Ectodermal cell (in vitro differentiated cells): Measurements from ENCODE around the gene INHBC.
"Not testable (repeated sequence)": the region's sequence is repeated elsewhere in the genome, so short reads cannot be mapped to it uniquely, and the experiment has no call there.

ENCODE experiments used
- H3K27ac ChIP-seq: 2 replicates; pipeline ENCODE4 v1.7.0; 2013; ENCODE audit warnings: mild to moderate bottlenecking, low read depth, low read length; ENCODE audit not compliant: insufficient read depth, poor library complexity, severe bottlenecking
- H3K27me3 ChIP-seq: 2 replicates; pipeline ENCODE4 v1.7.0; 2013; ENCODE audit warnings: mild to moderate bottlenecking, low read length; ENCODE audit not compliant: insufficient read depth, control insufficient read depth, poor library complexity, severe bottlenecking
- H3K36me3 ChIP-seq: one replicate; pipeline ENCODE4 v1.7.0; 2013; ENCODE audit warnings: low read length; ENCODE audit not compliant: control insufficient read depth, insufficient read depth
- H3K4me1 ChIP-seq: one replicate; pipeline ENCODE4 v1.7.0; 2013; ENCODE audit warnings: low read length; ENCODE audit not compliant: control insufficient read depth, insufficient read depth
- H3K4me3 ChIP-seq: 2 replicates; pipeline ENCODE4 v1.7.0; 2013; ENCODE audit warnings: low read depth, low read length, control low read depth; ENCODE audit not compliant: insufficient read depth
- H3K9me3 ChIP-seq: 2 replicates; pipeline ENCODE4 v1.7.0; 2013; ENCODE audit warnings: mild to moderate bottlenecking, low read length, moderate library complexity; ENCODE audit not compliant: control insufficient read depth
- WGBS, 2 experiments: methylation state at CpG; one replicate each; pipeline ENCODE4 v1.1.7; 2013; ENCODE audit warnings: missing lambda C conversion rate in 2 of 2; 5-methylcytosine and 5-hydroxymethylcytosine counted together

The INHBC gene

DNA sequence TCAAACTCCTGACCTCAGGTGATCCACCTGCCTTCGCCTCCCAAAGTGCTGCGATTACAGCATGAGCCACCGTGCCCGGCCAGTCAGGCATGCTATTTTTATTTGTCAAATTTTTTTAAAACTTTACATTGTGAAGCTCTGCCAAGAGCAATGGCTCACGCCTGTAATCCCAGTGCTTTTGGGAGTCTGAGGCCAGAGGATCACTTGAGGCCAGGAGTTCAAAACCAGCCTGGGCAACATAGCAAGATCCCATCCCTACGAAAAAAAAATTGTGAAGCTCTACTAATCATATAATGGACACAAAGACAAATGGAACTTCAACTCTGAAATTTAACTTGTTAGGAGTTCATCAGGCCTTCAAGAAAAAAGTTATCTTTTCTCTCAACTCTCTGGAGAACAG, 5.6 kb upstream of the INHBC start:
- H3K4me1 ChIP-seq, result peaks cover 6% of the 10 kb centered on the region
- no peaks in the 10 kb centered on the region for H3K27me3 ChIP-seq
- 87 to 90% methylated on average over 6 of the region's 6 CpGs for whole genome bisulfite sequencing, 2 experiments
- H3K27ac ChIP-seq, result no peak overlapping the region
- no peak overlapping the region for H3K4me3 ChIP-seq
- no peaks in the 10 kb centered on the region for H3K36me3 ChIP-seq
- H3K9me3 ChIP-seq, result no peaks in the 10 kb centered on the region

DNA sequence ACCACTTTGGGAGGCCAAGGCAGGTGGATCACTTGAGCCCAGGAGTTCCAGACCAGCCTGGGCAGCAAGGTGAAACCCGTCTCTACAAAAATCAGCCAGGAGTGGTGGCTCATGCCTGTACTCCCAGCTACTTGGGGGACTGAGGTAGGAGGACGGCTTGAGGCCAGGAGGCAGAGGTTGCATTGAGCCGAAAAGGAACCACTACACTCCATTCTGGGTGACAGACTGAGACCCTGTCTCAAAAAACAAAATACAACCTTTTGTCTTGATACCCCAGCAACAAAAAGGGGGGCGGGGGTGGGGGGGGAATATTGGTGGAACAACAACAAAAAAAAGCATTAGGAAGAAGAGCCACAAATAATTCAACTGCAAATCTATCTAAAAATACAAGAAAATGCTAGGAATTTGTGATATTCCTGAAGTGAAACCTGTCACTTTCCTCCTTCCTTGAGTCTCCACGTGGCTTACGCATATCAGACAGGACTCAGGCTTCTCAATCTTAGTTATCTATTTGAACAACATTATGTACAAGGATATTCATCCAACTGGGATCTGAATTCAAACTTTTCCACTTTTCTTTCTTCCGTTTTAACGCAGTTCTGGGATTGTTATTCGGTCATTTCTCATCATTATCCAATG, 5.0 kb upstream of the INHBC start:
- WGBS, 2 experiments, result 45 to 46% methylated on average over 7 to 8 of the region's 9 CpGs
- no peaks in the 10 kb centered on the region for H3K27me3 ChIP-seq
- H3K4me3 ChIP-seq, result peak overlapping the region; percentile 58
- H3K4me1 ChIP-seq, result peaks cover 6% of the 10 kb centered on the region
- peak overlapping the region; percentile 87 for H3K27ac ChIP-seq
- no peaks in the 10 kb centered on the region for H3K36me3 ChIP-seq
- no peaks in the 10 kb centered on the region for H3K9me3 ChIP-seq

DNA sequence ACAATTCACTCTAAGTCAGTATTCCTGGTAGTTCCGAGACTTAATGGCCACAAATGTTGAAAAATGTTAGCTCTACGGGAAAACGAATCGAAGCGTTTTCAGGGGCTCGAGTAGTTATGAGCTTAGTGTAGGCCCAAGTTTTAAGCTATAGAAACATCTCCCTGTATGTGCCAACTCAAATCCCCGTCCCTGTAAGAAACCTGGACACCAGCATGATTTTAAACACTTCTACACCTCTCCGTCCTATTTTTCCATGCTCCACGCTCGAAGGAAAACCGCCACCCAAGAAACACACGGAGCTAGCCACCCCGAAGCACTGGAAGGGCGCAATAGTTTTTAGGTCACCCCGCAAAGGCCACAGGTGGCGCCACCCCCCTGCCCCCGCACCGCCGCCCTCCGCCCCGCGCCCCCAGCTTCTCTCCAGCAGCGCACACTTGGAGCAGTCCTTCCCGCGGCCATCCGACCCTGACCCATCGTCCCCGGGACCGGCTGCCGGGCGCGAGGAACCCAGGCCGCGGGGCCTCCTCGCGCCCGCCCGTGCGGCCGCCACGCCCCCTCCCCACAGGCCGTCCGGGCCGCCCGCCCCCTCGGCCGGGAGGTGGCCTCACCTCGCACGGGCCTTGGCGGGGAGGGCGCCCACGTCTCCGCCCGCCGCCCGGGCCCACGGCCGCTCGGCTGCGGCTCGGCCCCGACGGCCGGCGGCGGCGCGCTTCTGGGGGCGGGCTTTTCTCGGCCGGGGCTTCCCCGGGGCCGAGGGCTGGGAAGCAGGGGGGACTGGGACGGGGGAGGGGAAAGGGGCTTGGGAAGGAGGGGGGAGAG, 4.3 kb upstream of the INHBC start:
- Histone ChIP-seq H3K27ac (peak overlapping the region; percentile 87), H3K4me1 (peaks cover 6% of the 10 kb centered on the region), H3K27me3 (no peaks in the 10 kb centered on the region), H3K36me3 (no peaks in the 10 kb centered on the region), H3K9me3 (no peaks in the 10 kb centered on the region), H3K4me3 (peak overlapping the region; percentile 58)
- WGBS, 2 experiments, result 1 to 2% methylated on average over 74 of the region's 74 CpGs

DNA sequence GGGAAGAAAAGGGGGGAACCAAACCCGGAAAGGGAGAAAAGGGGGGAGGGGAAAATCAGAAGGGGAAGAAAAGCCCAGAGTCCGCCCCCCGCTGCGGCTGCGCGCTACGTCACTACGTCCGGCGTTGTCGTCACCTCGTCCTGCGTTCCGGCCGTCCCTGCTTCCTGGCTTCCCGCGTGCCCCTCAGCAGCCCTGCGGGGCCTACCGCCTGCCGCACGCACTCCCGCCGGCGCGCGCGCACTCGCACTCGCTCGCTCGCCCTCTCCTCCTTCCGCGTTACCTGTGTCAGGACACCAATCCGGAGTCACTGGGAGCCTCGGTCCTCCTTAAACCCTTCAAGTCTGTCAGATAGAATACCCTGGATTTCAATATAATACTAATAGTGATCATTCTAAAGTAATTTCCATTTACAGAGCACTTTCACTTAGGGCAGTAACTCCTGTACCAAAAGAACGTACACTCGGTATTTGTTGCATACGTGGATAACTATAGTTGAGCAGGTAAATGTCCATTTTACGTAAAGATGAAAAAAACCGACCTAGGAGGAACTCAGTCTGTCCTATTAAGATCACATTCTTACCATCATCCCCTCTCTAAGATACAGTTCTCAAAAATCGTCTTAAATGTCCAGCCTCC, 3.5 kb upstream of the INHBC start, which contains the start of gene R3HDM2:
TSS of gene R3HDM2 (minus strand) at position 113 of the 636 bp plus-strand sequence. CDS start 120,615 bp downstream, outside the sequence.
- no peaks in the 10 kb centered on the region for H3K9me3 ChIP-seq
- H3K4me3 ChIP-seq, result peak within 1 kb of the TSS; percentile 58
- peaks cover 6% of the 10 kb centered on the region for H3K4me1 ChIP-seq
- WGBS, 2 experiments, result 10 to 13% methylated on average over 41 of the region's 41 CpGs
- H3K27me3 ChIP-seq, result no peaks in the 10 kb centered on the region
- H3K36me3 ChIP-seq, result no peaks in the 10 kb centered on the region
- peak within 1 kb of the TSS; percentile 87 for H3K27ac ChIP-seq

DNA sequence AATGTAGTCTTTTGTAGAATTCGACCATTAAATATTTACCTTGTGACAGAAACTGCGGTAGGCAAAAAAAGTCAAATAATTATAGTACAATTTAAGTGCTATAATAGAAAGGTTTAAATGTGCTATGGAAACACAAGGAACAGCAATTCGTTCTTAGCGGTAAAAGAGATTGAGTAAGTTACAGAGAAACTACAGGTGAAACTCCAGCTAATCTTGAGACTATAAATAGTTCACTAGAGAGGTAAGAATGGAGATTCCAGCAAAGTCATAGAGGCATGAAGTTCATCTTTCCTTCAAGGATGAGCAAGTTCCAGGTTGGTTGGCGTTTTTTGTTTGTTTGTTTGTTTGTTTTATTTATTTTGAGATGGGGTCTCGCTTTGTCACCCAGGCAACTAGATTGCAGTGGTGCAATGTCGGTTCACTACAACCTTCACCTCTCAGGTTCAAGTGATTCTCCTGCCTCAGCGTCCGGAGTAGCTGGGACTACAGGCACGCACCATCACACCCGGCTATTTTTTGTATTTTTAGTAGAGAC, 2.9 kb upstream of the INHBC start:
- WGBS, 2 experiments, result 95% methylated on average over 11 of the region's 11 CpGs
- Histone ChIP-seq H3K4me3 (no peak overlapping the region), H3K27ac (no peak overlapping the region), H3K27me3 (no peaks in the 10 kb centered on the region), H3K36me3 (no peaks in the 10 kb centered on the region), H3K9me3 (no peaks in the 10 kb centered on the region), H3K4me1 (peaks cover 6% of the 10 kb centered on the region)

DNA sequence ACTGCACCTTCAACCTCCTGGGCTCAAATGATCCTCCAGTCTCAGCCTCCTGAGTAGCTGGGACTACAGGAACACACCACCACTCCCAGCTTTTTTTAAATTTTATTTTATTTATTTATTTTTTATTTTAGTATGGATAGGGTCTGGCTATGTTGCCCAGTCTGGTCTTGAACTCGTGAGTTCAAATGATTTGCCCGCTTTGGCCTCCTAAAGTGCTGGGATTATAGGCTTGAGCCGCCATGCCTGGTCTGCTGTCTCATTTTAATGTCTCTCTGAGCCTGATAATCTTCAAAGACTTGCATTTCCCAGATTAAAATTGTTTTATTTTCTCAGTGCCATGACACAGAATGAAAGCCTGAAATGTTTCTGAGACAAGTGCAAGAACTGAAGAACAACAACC, 1.2 kb upstream of the INHBC start:
- Histone ChIP-seq H3K4me1 (peaks cover 6% of the 10 kb centered on the region), H3K4me3 (no peak overlapping the region), H3K36me3 (no peaks in the 10 kb centered on the region), H3K27ac (no peak overlapping the region), H3K27me3 (no peaks in the 10 kb centered on the region), H3K9me3 (no peaks in the 10 kb centered on the region)
- 89 to 90% methylated on average over 3 of the region's 3 CpGs for WGBS, 2 experiments

DNA sequence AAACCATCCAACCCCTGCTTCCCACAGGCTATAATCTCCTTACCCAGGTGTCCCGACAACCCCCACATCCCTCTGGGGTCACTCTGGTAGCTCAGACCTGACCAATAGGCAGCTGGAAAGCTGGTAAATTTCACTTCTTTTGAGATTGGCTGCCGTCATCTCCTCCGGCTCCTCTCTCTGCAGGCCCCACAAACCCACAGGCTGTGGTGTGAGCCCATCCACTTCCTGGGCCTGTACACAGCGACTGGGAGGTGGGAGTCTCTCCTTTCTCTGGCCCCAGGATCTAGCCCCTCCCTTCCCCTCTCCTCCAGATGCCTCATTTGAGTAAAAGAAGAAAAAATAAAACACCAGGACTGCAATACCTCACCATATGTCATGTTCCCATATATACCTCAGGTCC, 709 bp downstream of the INHBC start:
- 73 to 82% methylated on average over 4 of the region's 4 CpGs for WGBS, 2 experiments
- H3K36me3 ChIP-seq, result no peaks in the 10 kb centered on the region
- no peak overlapping the region for H3K27ac ChIP-seq
- no peaks in the 10 kb centered on the region for H3K27me3 ChIP-seq
- no peak overlapping the region for H3K4me3 ChIP-seq
- no peaks in the 10 kb centered on the region for H3K9me3 ChIP-seq
- H3K4me1 ChIP-seq, result no peaks in the 10 kb centered on the region

DNA sequence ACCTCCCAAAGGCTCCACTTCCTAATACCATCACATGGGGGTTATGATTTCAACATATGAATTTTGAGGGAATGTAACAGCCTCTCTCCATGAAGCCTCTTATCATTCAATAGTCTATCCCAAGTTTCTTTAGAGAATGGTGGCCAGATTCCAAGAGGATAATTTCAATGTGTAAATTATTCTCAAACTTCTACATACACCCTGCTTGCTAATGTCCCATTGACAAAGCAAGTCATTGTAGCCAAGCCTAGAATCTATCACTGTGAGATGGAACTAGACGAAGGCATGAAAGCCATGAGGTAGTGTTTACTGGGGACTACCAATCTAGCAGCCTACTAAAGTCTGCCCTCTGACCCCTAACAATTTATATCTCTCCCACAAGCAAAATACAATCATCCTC, 3.8 kb downstream of the INHBC start:
- H3K9me3 ChIP-seq, result no peaks in the 10 kb centered on the region
- H3K36me3 ChIP-seq, result no peaks in the 10 kb centered on the region
- 88 to 93% methylated on average over 1 of the region's 1 CpG for WGBS, 2 experiments
- H3K4me3 ChIP-seq, result no peak overlapping the region
- H3K27ac ChIP-seq, result no peak overlapping the region
- no peaks in the 10 kb centered on the region for H3K27me3 ChIP-seq
- H3K4me1 ChIP-seq, result no peaks in the 10 kb centered on the region

DNA sequence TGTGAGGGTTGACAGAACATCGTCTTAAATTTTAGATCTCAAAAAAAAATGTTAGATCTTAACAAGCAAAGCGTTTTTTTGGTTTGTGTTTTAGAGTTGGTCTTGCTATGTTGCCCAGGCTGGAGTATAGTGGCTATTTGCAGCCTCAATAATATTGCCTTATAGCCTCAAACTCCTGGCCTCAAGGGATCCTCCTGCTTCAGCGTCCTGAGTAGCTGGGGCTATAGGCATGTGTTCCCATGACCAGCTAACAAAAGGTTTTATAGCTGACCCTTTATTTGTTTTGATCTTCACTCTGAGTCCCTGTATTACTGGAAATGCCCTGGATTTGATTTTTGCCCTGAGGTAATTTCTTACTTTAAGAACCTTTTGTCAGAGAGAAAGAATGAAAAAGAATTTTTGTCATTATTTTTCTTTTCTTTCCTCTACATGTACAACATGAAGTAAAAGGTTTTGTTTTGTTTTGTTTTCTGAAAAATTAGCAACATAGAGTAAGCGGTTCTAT, 5.2 kb downstream of the INHBC start:
- H3K4me1 ChIP-seq, result no peaks in the 10 kb centered on the region
- 87 to 88% methylated on average over 3 of the region's 4 CpGs for WGBS, 2 experiments
- H3K27me3 ChIP-seq, result no peaks in the 10 kb centered on the region
- no peak overlapping the region for H3K27ac ChIP-seq
- H3K36me3 ChIP-seq, result no peaks in the 10 kb centered on the region
- H3K9me3 ChIP-seq, result no peaks in the 10 kb centered on the region
- H3K4me3 ChIP-seq, result no peak overlapping the region

DNA sequence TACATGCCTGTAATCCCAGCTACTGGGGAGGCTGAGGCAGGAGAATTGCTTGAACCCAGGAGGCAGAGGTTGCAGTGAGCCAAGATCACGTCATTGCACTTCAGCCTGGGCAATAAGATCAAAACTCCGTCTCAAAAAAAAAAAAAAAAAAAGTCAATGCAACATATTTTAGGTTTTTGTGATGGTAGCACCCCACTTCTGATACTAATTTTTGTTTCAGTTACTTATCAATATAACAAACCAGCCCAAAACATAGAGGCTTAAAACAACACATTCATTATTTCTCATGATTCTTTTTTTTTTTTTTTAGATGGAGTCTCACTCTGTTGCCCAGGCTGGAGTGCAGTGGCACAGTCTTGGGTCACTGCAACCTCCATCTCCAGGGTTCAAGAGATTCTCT, 6.8 kb downstream of the INHBC start:
- 83% methylated on average over 1 of the region's 2 CpGs for WGBS, 2 experiments
- not testable (repeated sequence) for H3K4me1 ChIP-seq, H3K27me3 ChIP-seq, H3K27ac ChIP-seq, H3K4me3 ChIP-seq, H3K36me3 ChIP-seq, H3K9me3 ChIP-seq
